Measurements from ENCODE around the gene STUM.
"Not testable (repeated sequence)": the region's sequence is repeated elsewhere in the genome, so short reads cannot be mapped to it uniquely, and the experiment has no call there.

The STUM gene, protein sequence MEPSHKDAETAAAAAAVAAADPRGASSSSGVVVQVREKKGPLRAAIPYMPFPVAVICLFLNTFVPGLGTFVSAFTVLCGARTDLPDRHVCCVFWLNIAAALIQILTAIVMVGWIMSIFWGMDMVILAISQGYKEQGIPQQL

GRCh38 chr1:226548256-226549093, at the start of gene STUM:
TSS of gene STUM (plus strand) at chr1:226548764. CDS start at chr1:226548905, 141 bp downstream.
- in situ Hi-C loops (cut with HindIII; ENCODE audit: low pct_unique_long_range_greater_than_20kb, low sequenced_read_pairs): no loop called here
- peak; percentile 39 to 85 for DNase-seq (ENCODE audit: low read depth in 1 of 2, low spot score in 1 of 2)
- no peak for TF ChIP-seq JUND (IDR thresholded peaks at IDR 0.05; ENCODE audit: low read depth)

DNA sequence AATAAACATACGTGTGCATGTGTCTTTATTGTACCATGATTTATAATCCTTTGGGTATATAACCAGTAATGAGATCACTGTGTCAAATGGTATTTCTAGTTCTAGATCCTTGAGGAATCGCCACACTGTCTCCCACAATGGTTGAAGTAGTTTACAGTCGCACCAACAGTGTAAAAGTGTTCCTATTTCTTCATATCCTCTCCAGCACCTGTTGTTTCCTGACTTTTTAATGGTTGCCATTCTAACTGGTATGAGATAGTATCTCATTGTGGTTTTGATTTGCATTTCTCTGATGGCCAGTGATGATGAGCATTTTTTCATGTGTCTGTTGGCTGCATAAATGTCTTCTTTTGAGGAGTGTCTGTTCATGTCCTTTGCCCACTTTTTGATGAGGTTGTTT, 48.9 kb upstream of the STUM start:
- DNase-seq (ENCODE audit: low read depth in 1 of 2, low spot score in 1 of 2); in situ Hi-C loops (cut with HindIII; ENCODE audit: low pct_unique_long_range_greater_than_20kb, low sequenced_read_pairs): not testable (repeated sequence)

- no peak for DNase-seq (ENCODE audit: low read depth in 1 of 2, low spot score in 1 of 2)
- in situ Hi-C loops (cut with HindIII; ENCODE audit: low pct_unique_long_range_greater_than_20kb, low sequenced_read_pairs): no loop called here
- no peak for TF ChIP-seq JUND (IDR thresholded peaks at IDR 0.05; ENCODE audit: low read depth)
These were observed 42.5 kb upstream of the STUM start for GRCh38 chr1:226506021-226506420.

DNA sequence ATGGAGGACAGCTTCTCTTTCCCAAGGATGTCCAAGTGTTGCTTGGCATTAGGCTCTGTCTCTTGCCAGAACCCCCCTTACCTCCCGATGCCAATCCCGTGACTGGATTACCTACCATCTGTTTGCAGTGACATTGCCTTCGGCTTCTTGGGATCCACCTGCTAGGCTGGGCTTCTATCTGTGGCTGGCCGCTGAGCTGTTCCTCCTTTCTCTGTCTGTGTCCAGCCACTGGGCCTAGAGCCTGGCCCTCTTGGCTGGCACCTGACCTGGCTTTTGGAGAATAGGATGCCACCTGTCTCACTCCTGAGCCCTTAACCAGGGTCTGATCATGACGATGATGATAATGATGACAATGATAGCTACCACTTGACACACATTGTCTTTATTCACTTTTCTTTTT, 41.6 kb upstream of the STUM start:
- in situ Hi-C loops (cut with HindIII; ENCODE audit: low pct_unique_long_range_greater_than_20kb, low sequenced_read_pairs): no loop called here
- TF ChIP-seq JUND (IDR thresholded peaks at IDR 0.05; ENCODE audit: low read depth): no peak

GRCh38 chr1:226510453-226510852, 38.1 kb upstream of the STUM start:
- in situ Hi-C loops (cut with HindIII; ENCODE audit: low pct_unique_long_range_greater_than_20kb, low sequenced_read_pairs): no loop called here
- no peak for TF ChIP-seq JUND (IDR thresholded peaks at IDR 0.05; ENCODE audit: low read depth)
- DNase-seq (ENCODE audit: low read depth in 1 of 2, low spot score in 1 of 2): no peak

More for the DNA sequence above, 41.6 kb upstream of the STUM start:
- DNase-seq (ENCODE audit: low read depth in 1 of 2, low spot score in 1 of 2): no peak

GRCh38 chr1:226511296-226511695, 37.3 kb upstream of the STUM start:
- in situ Hi-C loops (cut with HindIII; ENCODE audit: low pct_unique_long_range_greater_than_20kb, low sequenced_read_pairs): no loop called here
- no peak for DNase-seq (ENCODE audit: low read depth in 1 of 2, low spot score in 1 of 2)
- no peak for TF ChIP-seq JUND (IDR thresholded peaks at IDR 0.05; ENCODE audit: low read depth)

- TF ChIP-seq JUND (IDR thresholded peaks at IDR 0.05; ENCODE audit: low read depth): no peak
- DNase-seq (ENCODE audit: low read depth in 1 of 2, low spot score in 1 of 2): no peak
- in situ Hi-C loops (cut with HindIII; ENCODE audit: low pct_unique_long_range_greater_than_20kb, low sequenced_read_pairs): no loop called here
These were observed 36.4 kb upstream of the STUM start for GRCh38 chr1:226512076-226512728.

GRCh38 chr1:226518375-226518774, 30.2 kb upstream of the STUM start:
- in situ Hi-C loops (cut with HindIII; ENCODE audit: low pct_unique_long_range_greater_than_20kb, low sequenced_read_pairs): no loop called here
- no peak for TF ChIP-seq JUND (IDR thresholded peaks at IDR 0.05; ENCODE audit: low read depth)
- no peak for DNase-seq (ENCODE audit: low read depth in 1 of 2, low spot score in 1 of 2)

DNA sequence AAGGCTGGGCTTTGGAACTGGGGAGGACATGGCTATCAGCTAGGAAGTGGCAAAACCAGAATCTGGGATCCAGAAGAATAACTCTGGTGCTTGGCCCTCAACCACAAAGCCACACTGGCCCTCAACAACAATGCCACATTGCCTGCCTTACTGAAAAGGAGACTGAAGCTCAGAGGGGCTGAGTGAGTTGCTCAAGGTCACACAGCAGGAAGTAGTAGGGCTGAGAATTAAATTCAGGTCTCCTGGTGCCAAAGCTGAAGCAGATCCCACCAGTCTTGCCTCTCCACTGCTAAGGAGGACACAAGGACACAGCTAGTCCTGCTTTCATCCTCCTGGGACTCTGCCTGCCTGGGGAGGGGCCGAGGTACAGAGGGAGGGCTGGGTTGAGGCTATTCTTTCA, 29.4 kb upstream of the STUM start:
- no peak for DNase-seq (ENCODE audit: low read depth in 1 of 2, low spot score in 1 of 2)
- TF ChIP-seq JUND (IDR thresholded peaks at IDR 0.05; ENCODE audit: low read depth): no peak
- in situ Hi-C loops (cut with HindIII; ENCODE audit: low pct_unique_long_range_greater_than_20kb, low sequenced_read_pairs): no loop called here

GRCh38 chr1:226519716-226520598, 28.6 kb upstream of the STUM start:
- DNase-seq (ENCODE audit: low read depth in 1 of 2, low spot score in 1 of 2): peak in 1 of 2 experiments; percentile 35
- in situ Hi-C loops (cut with HindIII; ENCODE audit: low pct_unique_long_range_greater_than_20kb, low sequenced_read_pairs): no loop called here
- TF ChIP-seq JUND (IDR thresholded peaks at IDR 0.05; ENCODE audit: low read depth): no peak

GRCh38 chr1:226520640-226521355, 27.8 kb upstream of the STUM start:
- no peak for TF ChIP-seq JUND (IDR thresholded peaks at IDR 0.05; ENCODE audit: low read depth)
- in situ Hi-C loops (cut with HindIII; ENCODE audit: low pct_unique_long_range_greater_than_20kb, low sequenced_read_pairs): no loop called here
- no peak for DNase-seq (ENCODE audit: low read depth in 1 of 2, low spot score in 1 of 2)

Data from T47D (cell line).